PC-9 (cell line): ENCODE data around the gene AMZ1.

Source experiments
- CTCF ChIP-seq: fragments of 200-600 bp; sonication (generic); conservative IDR thresholded peaks from 2 replicates; pipeline ENCODE4 v1.6.1; 2017; ENCODE audit warnings: mixed run types, antibody characterized with exemption, mild to moderate bottlenecking, moderate library complexity
- EZH2 ChIP-seq: fragments of 200-600 bp; sonication (generic); IDR thresholded peaks from 2 replicates; pipeline ENCODE4 v1.8.0; 2017; ENCODE audit warnings: antibody characterized with exemption, low read depth

GRCh38 chr7:2651847-2652735 lies 35.9 kb upstream of the AMZ1 start:
- no peak for TF ChIP-seq CTCF
- no peak for TF ChIP-seq EZH2
